Lower lobe of right lung (tissue), 2 donors: ENCODE measurements around the gene TNNI3. TPM values are rescaled to one million over a fixed set of nuclear protein-coding genes. Genes with fewer than 3 reads are reported as not detected.
A peak's percentile ranks its signal among the peaks of the same experiment; 100 is the strongest.
"Not testable (repeated sequence)": the region's sequence is repeated elsewhere in the genome, so short reads cannot be mapped to it uniquely, and the experiment has no call there.

Experiments
- ATAC-seq, 2 donors: fragments of 200-7000 bp; cut with Tn5 transposase; one replicate each; pipeline ENCODE4 v1.9.1; 2020 to 2022; ENCODE audit warnings: mild to moderate bottlenecking in 2 of 2, moderate library complexity in 2 of 2
- DNase-seq: peaks from one replicate; pipeline ENCODE4 v3.0.0-alpha.2; 2020
- H3K27ac ChIP-seq: fragments of 200-600 bp; one replicate; pipeline ENCODE4 v1.8.0; 2022
- H3K27me3 ChIP-seq: fragments of 200-600 bp; one replicate; pipeline ENCODE4 v1.8.0; 2022; ENCODE audit warnings: low read depth
- H3K36me3 ChIP-seq: fragments of 200-600 bp; one replicate; pipeline ENCODE4 v1.8.0; 2022; ENCODE audit warnings: mild to moderate bottlenecking
- H3K4me1 ChIP-seq: fragments of 200-600 bp; one replicate; pipeline ENCODE4 v1.8.0; 2022
- H3K4me3 ChIP-seq: fragments of 200-600 bp; one replicate; pipeline ENCODE4 v1.8.0; 2022; ENCODE audit warnings: mild to moderate bottlenecking
- H3K9me3 ChIP-seq: fragments of 200-600 bp; one replicate; pipeline ENCODE4 v1.8.0; 2022
- CTCF ChIP-seq: fragments of 200-600 bp; IDR thresholded peaks from one replicate; pipeline ENCODE4 v1.8.0; 2022; ENCODE audit warnings: antibody characterized with exemption, mild to moderate bottlenecking
- intact Hi-C: fragments of 100-400 bp; cut with DNase I; formaldehyde crosslinking; loops from one replicate; pipeline ENCODE4 v1.11.0; 2022
- long read RNA-seq: library from polyadenylated mRNA; unstranded; transcript quantifications from one replicate; pipeline ENCODE4 v2.0.0, GENCODE V29; 2021
- total RNA-seq: library from RNA; stranded (reverse); fragmentation: NEBNext Ultra II Directional; extraction: Animal tissue kit (Norgen Biotek cat#: 25700); gene quantifications from one replicate; pipeline ENCODE4 v1.2.1, GENCODE V29; 2021
- donor health status: DM: no; HTN: yes; CAD: no; lungs with severe emphysema.

Gene TNNI3
- total RNA-seq: 2.3 TPM
- long read RNA-seq: 0 reads

GRCh38 chr19:55157064-55157908 lies at the start of gene TNNI3:
TNNI3 (minus strand) TSS chr19:55157732; CDS start chr19:55157589, 143 bp downstream.
- H3K36me3 ChIP-seq: no peaks in the 10 kb centered on the region
- intact Hi-C loops: no loop called here
- H3K4me3 ChIP-seq: no peak within 1 kb of the TSS
- H3K9me3 ChIP-seq: no peaks in the 10 kb centered on the region
- no peak within 1 kb of the TSS for H3K27ac ChIP-seq
- ATAC-seq: no peak
- no peak for DNase-seq
- peaks cover 9% of the 10 kb centered on the region for H3K4me1 ChIP-seq
- no peak for TF ChIP-seq CTCF
- H3K27me3 ChIP-seq: peaks cover 58% of the 10 kb centered on the region

DNA sequence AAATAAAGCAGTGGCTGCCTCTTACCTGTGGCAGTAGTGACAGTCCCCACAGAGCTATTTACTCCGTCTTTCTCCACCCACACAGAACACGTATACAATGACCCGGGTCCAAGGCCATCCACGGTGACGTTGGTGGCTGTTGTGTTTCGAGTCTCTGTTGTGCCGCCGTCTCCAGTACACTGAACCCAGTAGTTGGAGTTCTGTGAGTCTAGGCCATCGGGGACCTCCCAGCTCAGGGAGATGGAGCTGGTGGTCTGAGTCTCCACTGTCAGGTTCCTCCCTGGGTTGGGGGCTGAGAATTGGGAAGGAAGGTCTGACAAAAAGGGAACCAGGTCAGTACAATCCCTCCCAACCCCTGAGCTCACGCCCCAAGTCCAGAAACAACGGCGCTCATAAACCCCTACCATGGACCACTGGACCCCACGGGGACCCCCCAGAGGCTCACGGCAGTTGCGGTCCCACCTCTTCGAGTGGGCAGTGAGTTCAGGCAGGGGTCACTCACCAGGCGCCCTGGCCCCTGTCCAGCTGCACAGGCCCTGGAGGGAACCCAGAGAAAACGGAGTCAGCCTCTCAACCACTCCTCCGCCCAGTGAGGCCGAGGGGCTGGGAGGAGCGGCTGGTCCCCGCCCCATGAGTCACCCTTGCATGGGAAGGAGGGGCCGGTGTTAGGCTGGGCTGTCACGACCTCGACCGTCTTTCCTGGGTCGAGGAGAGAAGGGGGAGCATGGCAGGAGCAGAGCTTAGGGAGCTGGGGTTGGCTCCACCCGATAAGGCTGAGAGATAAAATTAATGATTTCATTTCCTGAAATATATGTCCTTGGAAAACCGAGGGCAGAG lies 49.4 kb upstream of the TNNI3 start:
- peak; percentile 63 for DNase-seq
- Histone ChIP-seq H3K36me3 (no peaks in the 10 kb centered on the region), H3K4me3 (peak overlapping the region; percentile 8), H3K4me1 (peaks cover 6% of the 10 kb centered on the region), H3K27ac (no peak overlapping the region), H3K27me3 (peaks cover 6% of the 10 kb centered on the region), H3K9me3 (no peaks in the 10 kb centered on the region)
- intact Hi-C loops: no loop called here
- peak; percentile 89 for ATAC-seq
- TF ChIP-seq CTCF: no peak

- H3K27ac ChIP-seq, ATAC-seq, H3K4me3 ChIP-seq, DNase-seq, H3K27me3 ChIP-seq, intact Hi-C loops, H3K9me3 ChIP-seq, H3K36me3 ChIP-seq, H3K4me1 ChIP-seq: not testable (repeated sequence)
- TF ChIP-seq CTCF: peak; percentile 8
Measured at GRCh38 chr19:55202199-55202598, 44.7 kb upstream of the TNNI3 start.

GRCh38 chr19:55199620-55200204 lies 42.2 kb upstream of the TNNI3 start:
- Histone ChIP-seq H3K27ac (no peak overlapping the region), H3K4me1 (no peaks in the 10 kb centered on the region), H3K9me3 (no peaks in the 10 kb centered on the region), H3K27me3 (peaks cover 9% of the 10 kb centered on the region), H3K4me3 (no peak overlapping the region), H3K36me3 (no peaks in the 10 kb centered on the region)
- ATAC-seq (no peak), DNase-seq (no peak)
- intact Hi-C loops: no loop called here
- no peak for TF ChIP-seq CTCF

DNA sequence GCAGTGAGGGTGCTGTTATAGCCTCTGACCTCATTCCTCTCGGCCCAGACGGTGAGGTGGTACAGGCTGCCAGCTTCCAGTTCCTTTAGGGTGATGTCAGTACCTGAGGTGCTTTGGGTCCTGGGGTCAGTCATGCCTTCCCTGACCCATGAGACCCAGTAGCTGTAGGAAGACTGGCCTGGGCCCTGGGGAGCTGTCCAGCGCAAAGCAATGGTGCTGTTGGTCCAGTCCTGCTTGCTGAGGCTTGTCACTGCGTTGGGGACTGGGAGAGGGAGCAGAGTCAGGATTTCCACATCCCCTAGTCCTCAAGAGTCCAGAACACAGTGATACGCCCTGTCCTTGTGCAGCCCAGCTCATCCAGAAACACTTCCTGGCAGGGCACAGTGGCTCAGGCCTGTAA lies 41.1 kb upstream of the TNNI3 start:
- Histone ChIP-seq H3K27me3 (peaks cover 9% of the 10 kb centered on the region), H3K27ac (no peak overlapping the region), H3K4me3 (no peak overlapping the region), H3K36me3 (no peaks in the 10 kb centered on the region), H3K9me3 (no peaks in the 10 kb centered on the region), H3K4me1 (no peaks in the 10 kb centered on the region)
- DNase-seq (no peak), ATAC-seq (no peak)
- intact Hi-C loops: no loop called here
- no peak for TF ChIP-seq CTCF
